ENCODE results near the gene SIVA1.
A peak's percentile ranks its signal among the peaks of the same experiment; 100 is the strongest.

The SIVA1 gene

GRCh38 chr14:104751539-104752422 lies 1.2 kb upstream of the SIVA1 start:
- no peak for DNase-seq

GRCh38 chr14:104752423-104752734 lies 568 bp upstream of the SIVA1 start:
- no peak for DNase-seq

GRCh38 chr14:104753528-104754212 lies 723 bp downstream of the SIVA1 start:
- DNase-seq: peak in 1 of 2 donors; percentile 23

GRCh38 chr14:104754213-104754851 lies 1.4 kb downstream of the SIVA1 start:
- DNase-seq: no peak

GRCh38 chr14:104755621-104756020 lies 2.7 kb downstream of the SIVA1 start:
- no peak for DNase-seq

GRCh38 chr14:104756477-104757237 lies 3.7 kb downstream of the SIVA1 start:
- no peak for DNase-seq

GRCh38 chr14:104757238-104757585 lies 4.3 kb downstream of the SIVA1 start:
- DNase-seq: no peak

- no peak for DNase-seq
These were observed 4.9 kb downstream of the SIVA1 start for GRCh38 chr14:104757681-104758392.

GRCh38 chr14:104758981-104759969 lies 6.3 kb downstream of the SIVA1 start:
- no peak for DNase-seq

- DNase-seq: no peak
These were observed 12.6 kb downstream of the SIVA1 start for GRCh38 chr14:104765517-104765916.

GRCh38 chr14:104766256-104766862 lies 13.4 kb downstream of the SIVA1 start:
- no peak for DNase-seq

GRCh38 chr14:104766863-104767633 lies 14.1 kb downstream of the SIVA1 start:
- DNase-seq: no peak

- DNase-seq: no peak
These were observed 14.6 kb downstream of the SIVA1 start for GRCh38 chr14:104767634-104767918.

- peak; percentile 47 to 80 for DNase-seq
These were observed 15.7 kb downstream of the SIVA1 start for GRCh38 chr14:104768437-104769323.

- no peak for DNase-seq
These were observed 16.6 kb downstream of the SIVA1 start for GRCh38 chr14:104769324-104770071.

GRCh38 chr14:104770072-104770579 lies 17.2 kb downstream of the SIVA1 start:
- no peak for DNase-seq

- DNase-seq: no peak
These were observed 17.9 kb downstream of the SIVA1 start for GRCh38 chr14:104770851-104771272.

- DNase-seq: no peak
These were observed 18.4 kb downstream of the SIVA1 start for GRCh38 chr14:104771374-104771773.
